Stimulated activated CD4-positive, alpha-beta T cell treated with anti-CD3 and anti-CD28 coated beads, Interleukin-15, amount 100 ng/mL, for 1 hour (primary cell): ENCODE results near the gene REXO1.
"Not testable (repeated sequence)": the region's sequence is repeated elsewhere in the genome, so short reads cannot be mapped to it uniquely, and the experiment has no call there.

ENCODE experiments used
- DNase-seq, 2 donors: peaks; one replicate each; pipeline ENCODE4 v3.0.0-alpha.2; 2020; ENCODE audit warnings: low read depth in 1 of 2, low spot score in 1 of 2

The REXO1 gene

GRCh38 chr19:1813192-1814182, 34.8 kb downstream of the REXO1 start:
- no peak for DNase-seq

GRCh38 chr19:1812426-1813191, 35.7 kb downstream of the REXO1 start:
- peak; percentile 59 to 62 for DNase-seq

- peak in 1 of 2 donors; percentile 63 for DNase-seq
These were observed 36.3 kb downstream of the REXO1 start, which contains the start of gene ATP8B3 for GRCh38 chr19:1811942-1812425. Gene ATP8B3, minus strand, starts transcription at chr19:1812276. Its CDS starts 540 bp downstream, at chr19:1811736.

- DNase-seq = peak; percentile 13 to 37
These were observed 36.8 kb downstream of the REXO1 start for GRCh38 chr19:1811472-1811894.

- no peak for DNase-seq
These were observed 37.7 kb downstream of the REXO1 start for GRCh38 chr19:1810439-1811160.

DNA sequence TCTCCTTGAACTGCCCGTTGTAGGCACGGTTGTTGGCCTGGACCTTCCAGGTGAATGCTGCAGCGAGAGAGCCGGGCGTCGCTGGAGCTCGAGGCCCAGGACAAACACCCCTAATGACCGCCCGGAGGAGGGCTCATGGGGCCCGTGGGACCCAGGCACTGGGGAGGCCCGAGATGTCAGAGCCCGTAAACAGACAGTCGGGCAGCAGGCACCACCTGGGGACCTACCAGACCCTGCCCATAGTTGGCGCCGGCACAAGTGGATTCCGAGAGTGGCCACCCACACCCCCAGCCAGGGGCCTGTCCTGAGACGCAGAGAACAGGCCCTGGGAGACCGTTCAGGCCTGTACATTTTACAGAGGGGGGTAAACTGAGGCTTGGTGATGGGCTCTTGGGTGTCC, 38.6 kb downstream of the REXO1 start:
- DNase-seq = no peak

DNA sequence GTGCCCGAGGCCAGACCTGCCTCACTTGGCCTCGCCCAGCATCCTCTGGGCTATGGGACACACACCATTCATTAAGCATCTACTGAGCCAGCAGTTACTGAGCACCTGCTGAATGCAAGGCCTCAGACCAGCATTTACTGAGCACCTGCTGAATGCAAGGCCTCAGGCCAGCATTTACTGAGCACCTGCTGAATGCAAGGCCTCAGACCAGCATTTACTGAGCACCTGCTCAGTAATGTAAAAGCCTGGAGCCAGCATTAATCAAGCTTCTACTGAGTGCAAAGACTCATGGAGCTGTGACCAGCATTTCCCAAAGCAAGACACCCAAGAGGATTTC, 39.9 kb downstream of the REXO1 start:
- no peak for DNase-seq

DNA sequence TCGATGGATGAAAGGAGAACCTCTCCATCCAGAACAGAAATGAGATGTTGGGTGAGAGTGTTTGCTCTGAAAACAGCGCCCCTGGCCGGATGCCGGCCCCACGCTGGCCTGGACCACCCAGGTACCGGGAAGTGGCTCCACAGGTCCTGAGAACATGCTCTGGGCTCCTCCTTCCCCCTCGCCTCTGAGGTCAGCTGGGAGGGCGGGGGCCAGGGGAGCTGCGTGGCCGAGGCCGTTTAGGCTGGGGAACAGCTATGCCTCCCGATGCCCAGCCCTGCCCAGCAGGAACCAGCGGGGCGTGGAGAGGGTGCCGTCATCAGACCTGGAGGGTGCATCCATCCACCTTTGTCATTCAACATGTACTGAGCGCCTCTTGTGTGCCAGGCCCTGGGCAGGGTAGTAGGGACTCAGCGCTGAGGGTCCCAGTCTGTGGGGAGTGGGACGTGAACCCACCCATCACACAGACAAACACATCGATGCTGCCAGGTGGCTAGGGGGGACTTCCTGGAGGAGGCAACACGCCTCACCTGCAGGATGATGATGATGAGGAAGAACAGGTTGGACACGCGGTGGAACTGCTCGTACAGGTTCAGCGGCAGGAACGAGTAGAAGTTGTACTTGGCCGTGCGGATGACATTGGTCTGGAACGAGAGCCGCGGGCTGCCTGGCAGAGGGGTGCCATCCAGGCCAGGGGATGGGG, 40.4 kb downstream of the REXO1 start:
- no peak for DNase-seq

GRCh38 chr19:1807030-1807694, 41.1 kb downstream of the REXO1 start:
- DNase-seq = no peak

DNA sequence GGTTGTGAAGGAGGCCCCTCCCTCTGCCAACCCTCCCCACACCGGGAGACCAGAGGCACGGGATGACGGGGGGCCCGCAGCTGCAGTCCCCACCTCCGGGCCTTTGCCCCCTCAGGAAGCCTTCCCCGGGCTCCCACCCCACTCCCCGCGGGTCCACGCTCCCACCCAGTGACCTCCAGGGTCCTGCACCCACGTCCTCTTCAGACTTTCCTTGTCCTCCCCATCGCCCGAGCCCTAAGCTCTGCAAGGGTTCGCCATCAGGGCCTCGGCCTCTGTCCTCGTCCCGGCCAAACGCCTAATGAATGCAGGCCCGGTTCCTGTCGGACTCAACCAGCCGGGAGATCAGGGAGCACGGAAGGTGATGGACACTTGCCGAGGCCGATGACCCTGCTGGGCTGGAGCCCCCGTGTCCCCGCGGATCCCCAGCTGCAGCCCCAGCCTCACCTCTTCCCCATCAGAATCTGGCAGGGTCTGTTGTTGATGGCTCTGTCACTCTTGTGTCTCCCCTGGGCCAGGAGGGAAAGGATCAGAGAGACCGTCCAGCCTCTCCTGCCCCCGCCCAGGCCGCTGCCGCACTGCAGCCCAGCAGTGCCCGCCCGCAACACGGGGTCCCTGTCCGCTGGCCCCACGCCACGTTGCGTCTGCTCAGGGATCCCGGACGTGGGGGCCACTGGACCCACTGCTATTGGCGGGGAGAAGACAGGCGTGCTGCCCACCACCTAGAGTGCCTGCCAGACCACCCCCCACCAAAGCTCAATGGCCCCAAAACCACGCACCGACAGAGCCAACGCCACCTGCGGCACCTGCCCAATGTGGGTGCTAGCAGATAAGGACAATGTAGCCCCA, 41.9 kb downstream of the REXO1 start:
- no peak for DNase-seq

- DNase-seq = no peak
These were observed 42.7 kb downstream of the REXO1 start for GRCh38 chr19:1805401-1806183.

DNA sequence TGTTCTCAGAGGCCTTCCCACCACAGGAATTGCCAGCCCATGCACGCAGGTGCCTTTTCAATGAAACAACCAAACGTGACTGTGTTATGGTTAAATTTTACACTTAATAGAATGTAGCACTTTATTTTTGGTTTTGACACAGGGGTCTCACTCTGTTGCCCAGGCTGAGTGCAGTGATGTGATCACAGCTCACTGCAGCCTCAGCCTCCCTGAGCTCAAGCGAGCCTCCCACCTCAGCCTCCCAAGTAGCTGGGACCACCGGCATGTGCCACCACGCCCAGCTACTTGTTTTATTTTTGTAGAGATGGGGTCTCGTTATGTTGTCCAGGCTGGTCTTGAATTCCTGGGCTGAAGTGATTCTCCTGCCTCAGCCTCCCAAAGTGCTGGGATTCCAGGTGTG, 43.4 kb downstream of the REXO1 start:
- no peak for DNase-seq

DNA sequence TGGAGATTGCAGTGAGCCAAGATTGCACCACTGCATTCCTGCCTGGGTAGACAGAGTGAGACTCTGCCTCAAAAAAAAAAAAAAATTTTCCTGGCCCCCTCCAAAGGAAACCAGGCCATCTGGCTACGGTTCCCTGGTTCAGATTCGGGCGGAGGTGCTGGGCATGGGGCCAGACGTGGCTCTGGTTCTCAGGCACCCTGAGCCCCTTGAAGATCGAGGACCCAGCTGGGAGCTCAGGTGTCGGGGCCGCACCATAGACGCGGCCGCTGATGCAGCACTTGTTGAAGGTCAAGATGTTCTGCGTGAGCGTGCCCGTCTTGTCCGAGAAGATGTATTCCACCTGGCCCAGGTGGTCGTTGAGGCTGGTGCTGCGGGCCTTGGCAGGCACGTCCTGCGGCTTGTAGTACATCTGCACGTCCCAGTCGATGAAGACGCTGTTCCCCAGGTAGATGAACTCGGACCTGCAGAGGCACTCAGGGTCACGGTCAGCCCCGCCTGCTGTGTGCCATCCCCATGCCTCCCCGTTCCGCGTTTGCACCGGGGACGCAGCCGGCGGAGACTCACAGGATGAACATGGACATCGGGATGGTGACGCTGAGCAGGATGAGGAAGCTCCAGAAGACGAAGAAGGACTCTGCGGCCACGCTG, 48.5 kb downstream of the REXO1 start:
- DNase-seq = no peak

- DNase-seq = not testable (repeated sequence)
These were observed 51.0 kb downstream of the REXO1 start for GRCh38 chr19:1797313-1797712.

- DNase-seq = no peak
These were observed 51.7 kb downstream of the REXO1 start for GRCh38 chr19:1796395-1797142.

- no peak for DNase-seq
These were observed 53.7 kb downstream of the REXO1 start for GRCh38 chr19:1794424-1795172.
